Suprapubic skin (tissue), 4 donors: ENCODE data around the gene ALG14. TPM values are rescaled to one million over a fixed set of nuclear protein-coding genes. Genes with fewer than 3 reads are reported as not detected.
A peak's percentile ranks its signal among the peaks of the same experiment; 100 is the strongest.

Experiments used
- DNase-seq, 2 donors: peaks; one replicate each; pipeline ENCODE4 v3.0.0-alpha.2; 2019; ENCODE audit warnings: low spot score in 2 of 2
- H3K27ac ChIP-seq: fragments of 200-600 bp; sonication (generic); one replicate; pipeline ENCODE4 v1.5.1; 2019
- H3K27me3 ChIP-seq: fragments of 200-600 bp; sonication (generic); one replicate; pipeline ENCODE4 v1.5.1; 2019
- H3K36me3 ChIP-seq: fragments of 200-600 bp; sonication (generic); one replicate; pipeline ENCODE4 v1.5.1; 2019
- H3K4me1 ChIP-seq: fragments of 200-600 bp; sonication (generic); one replicate; pipeline ENCODE4 v1.5.1; 2019
- H3K4me3 ChIP-seq: fragments of 200-600 bp; sonication (generic); one replicate; pipeline ENCODE4 v1.5.1; 2019; ENCODE audit warnings: mild to moderate bottlenecking
- H3K9me3 ChIP-seq: fragments of 200-600 bp; sonication (generic); one replicate; pipeline ENCODE4 v1.5.1; 2019
- CTCF ChIP-seq, 2 donors: fragments of 200-600 bp in 1 of 2; fragments of 450-650 bp in 1 of 2; sonication (generic) in 1 of 2; IDR thresholded peaks; one replicate each; pipeline ENCODE4 v1.5.1; 2016 to 2019; ENCODE audit warnings: antibody characterized with exemption in 2 of 2, mild to moderate bottlenecking in 1 of 2, moderate library complexity in 1 of 2
- EP300 ChIP-seq: sonication (generic); formaldehyde crosslinking; IDR thresholded peaks from one replicate; pipeline ENCODE4 v1.6.1; 2017; ENCODE audit warnings: antibody characterized with exemption
- POLR2A ChIP-seq, 2 donors: fragments of 450-650 bp; IDR thresholded peaks; one replicate each; pipeline ENCODE4 v1.6.1; 2017; ENCODE audit warnings: antibody characterized with exemption in 2 of 2, mild to moderate bottlenecking in 2 of 2, moderate library complexity in 2 of 2
- POLR2AphosphoS5 ChIP-seq, 3 donors: sonication (generic); formaldehyde crosslinking; IDR thresholded peaks; one replicate each; pipeline ENCODE4 v1.6.1; 2017; ENCODE audit warnings: antibody characterized with exemption in 3 of 3
- WGBS: methylation state at CpG from one replicate; pipeline ENCODE4 v1.1.5; 2018; 5-methylcytosine and 5-hydroxymethylcytosine counted together
- total RNA-seq, 4 donors: library from RNA; depleted of rRNA; stranded (reverse); fragments of >200 nt; gene quantifications; one replicate each; pipeline ENCODE4 v1.1.0, GENCODE V29; 2016

The ALG14 gene
- total RNA-seq, 4 donors from 2014 or later, result 0.80 to 1.6 (median 1.1) TPM

- Histone ChIP-seq H3K9me3 (no peaks in the 10 kb centered on the region), H3K4me3 (no peak overlapping the region), H3K4me1 (peaks cover 31% of the 10 kb centered on the region), H3K27me3 (no peaks in the 10 kb centered on the region), H3K27ac (no peak overlapping the region), H3K36me3 (no peaks in the 10 kb centered on the region)
- 91% methylated on average over 7 of the region's 7 CpGs for WGBS
- DNase-seq, result no peak
- TF ChIP-seq POLR2AphosphoS5 (IDR thresholded peaks at IDR 0.05) (no peak), EP300 (no peak), POLR2A (IDR thresholded peaks at IDR 0.05) (no peak), CTCF (IDR thresholded peaks at IDR 0.05) (no peak)
Measured at GRCh38 chr1:94931254-94931841, 141.4 kb downstream of the ALG14 start.

GRCh38 chr1:94929351-94930217 is 143.2 kb downstream of the ALG14 start:
- TF ChIP-seq EP300 (no peak), CTCF (IDR thresholded peaks at IDR 0.05) (no peak), POLR2AphosphoS5 (IDR thresholded peaks at IDR 0.05) (no peak), POLR2A (IDR thresholded peaks at IDR 0.05) (no peak)
- WGBS, result 79% methylated on average over 11 of the region's 11 CpGs
- peak overlapping the region; percentile 6 for H3K4me3 ChIP-seq

GRCh38 chr1:94928293-94928939 is 144.3 kb downstream of the ALG14 start:
- peaks cover 54% of the 10 kb centered on the region for H3K4me1 ChIP-seq
- peak overlapping the region; percentile 67 for H3K4me3 ChIP-seq

More at GRCh38 chr1:94929351-94930217, 143.2 kb downstream of the ALG14 start:
- DNase-seq, result no peak
- H3K36me3 ChIP-seq, result no peaks in the 10 kb centered on the region
- H3K4me1 ChIP-seq, result peaks cover 43% of the 10 kb centered on the region
- H3K27me3 ChIP-seq, result no peaks in the 10 kb centered on the region
- H3K9me3 ChIP-seq, result no peaks in the 10 kb centered on the region
- no peak overlapping the region for H3K27ac ChIP-seq

GRCh38 chr1:94927405-94928175 is 145.2 kb downstream of the ALG14 start:
- no peaks in the 10 kb centered on the region for H3K9me3 ChIP-seq
- H3K4me1 ChIP-seq, result peaks cover 63% of the 10 kb centered on the region
- no peaks in the 10 kb centered on the region for H3K27me3 ChIP-seq
- peak in 1 of 2 donors; percentile 71 for DNase-seq
- H3K4me3 ChIP-seq, result peak overlapping the region; percentile 67
- TF ChIP-seq POLR2A (IDR thresholded peaks at IDR 0.05) (no peak), CTCF (IDR thresholded peaks at IDR 0.05) (no peak), EP300 (no peak), POLR2AphosphoS5 (IDR thresholded peaks at IDR 0.05) (no peak)
- H3K36me3 ChIP-seq, result no peaks in the 10 kb centered on the region
- H3K27ac ChIP-seq, result peak overlapping the region; percentile 97
- 46% methylated on average over 15 of the region's 40 CpGs for WGBS

More at GRCh38 chr1:94928293-94928939, 144.3 kb downstream of the ALG14 start:
- Histone ChIP-seq H3K36me3 (no peaks in the 10 kb centered on the region), H3K27me3 (no peaks in the 10 kb centered on the region), H3K27ac (peak overlapping the region; percentile 97), H3K9me3 (no peaks in the 10 kb centered on the region)
- no peak for DNase-seq
- 69% methylated on average over 7 of the region's 7 CpGs for WGBS
- TF ChIP-seq POLR2A (IDR thresholded peaks at IDR 0.05), result no peak
- TF ChIP-seq POLR2AphosphoS5 (IDR thresholded peaks at IDR 0.05), result no peak
- TF ChIP-seq CTCF (IDR thresholded peaks at IDR 0.05), result no peak
- no peak for TF ChIP-seq EP300
